Measurements from ENCODE around the gene EPS8L3. TPM values are rescaled to one million over a fixed set of nuclear protein-coding genes. Genes with fewer than 3 reads are reported as not detected.
"Not testable (repeated sequence)": the region's sequence is repeated elsewhere in the genome, so short reads cannot be mapped to it uniquely, and the experiment has no call there.

EPS8L3 gene
- total RNA-seq, 1 donor from 2014 or later: not detected

DNA sequence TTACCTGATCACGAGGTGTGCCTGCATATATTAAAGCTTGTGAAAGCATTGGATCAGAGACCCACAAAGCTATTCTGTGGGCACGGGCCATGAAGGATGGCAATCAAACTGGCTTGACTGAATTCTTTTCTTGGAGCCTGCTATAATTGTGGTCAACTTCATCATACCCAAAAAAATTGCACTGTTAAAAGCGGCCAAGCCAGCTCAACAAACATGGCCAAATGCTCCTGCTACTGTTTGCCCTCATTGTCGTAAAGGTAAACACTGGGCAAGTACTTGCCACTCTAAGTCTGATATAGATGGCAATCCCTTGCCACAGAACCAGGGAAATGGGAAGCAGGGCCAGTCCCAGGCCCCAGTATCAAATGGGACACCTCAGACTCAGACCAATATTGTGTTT, 58.3 kb downstream of the EPS8L3 start:
- intact Hi-C loops (cut with DNase I): no loop called here
- DNase-seq (ENCODE audit: low spot score in 2 of 2): no peak
- TF ChIP-seq, protein P1, sequence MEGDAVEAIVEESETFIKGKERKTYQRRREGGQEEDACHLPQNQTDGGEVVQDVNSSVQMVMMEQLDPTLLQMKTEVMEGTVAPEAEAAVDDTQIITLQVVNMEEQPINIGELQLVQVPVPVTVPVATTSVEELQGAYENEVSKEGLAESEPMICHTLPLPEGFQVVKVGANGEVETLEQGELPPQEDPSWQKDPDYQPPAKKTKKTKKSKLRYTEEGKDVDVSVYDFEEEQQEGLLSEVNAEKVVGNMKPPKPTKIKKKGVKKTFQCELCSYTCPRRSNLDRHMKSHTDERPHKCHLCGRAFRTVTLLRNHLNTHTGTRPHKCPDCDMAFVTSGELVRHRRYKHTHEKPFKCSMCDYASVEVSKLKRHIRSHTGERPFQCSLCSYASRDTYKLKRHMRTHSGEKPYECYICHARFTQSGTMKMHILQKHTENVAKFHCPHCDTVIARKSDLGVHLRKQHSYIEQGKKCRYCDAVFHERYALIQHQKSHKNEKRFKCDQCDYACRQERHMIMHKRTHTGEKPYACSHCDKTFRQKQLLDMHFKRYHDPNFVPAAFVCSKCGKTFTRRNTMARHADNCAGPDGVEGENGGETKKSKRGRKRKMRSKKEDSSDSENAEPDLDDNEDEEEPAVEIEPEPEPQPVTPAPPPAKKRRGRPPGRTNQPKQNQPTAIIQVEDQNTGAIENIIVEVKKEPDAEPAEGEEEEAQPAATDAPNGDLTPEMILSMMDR (IDR thresholded peaks at IDR 0.05): no peak
- Histone ChIP-seq H3K36me3 (no peaks in the 10 kb centered on the region), H3K4me1 (no peaks in the 10 kb centered on the region), H3K27ac (no peak overlapping the region), H3K4me3 (no peak overlapping the region), H3K9me3 (no peaks in the 10 kb centered on the region), H3K27me3 (no peaks in the 10 kb centered on the region)

DNA sequence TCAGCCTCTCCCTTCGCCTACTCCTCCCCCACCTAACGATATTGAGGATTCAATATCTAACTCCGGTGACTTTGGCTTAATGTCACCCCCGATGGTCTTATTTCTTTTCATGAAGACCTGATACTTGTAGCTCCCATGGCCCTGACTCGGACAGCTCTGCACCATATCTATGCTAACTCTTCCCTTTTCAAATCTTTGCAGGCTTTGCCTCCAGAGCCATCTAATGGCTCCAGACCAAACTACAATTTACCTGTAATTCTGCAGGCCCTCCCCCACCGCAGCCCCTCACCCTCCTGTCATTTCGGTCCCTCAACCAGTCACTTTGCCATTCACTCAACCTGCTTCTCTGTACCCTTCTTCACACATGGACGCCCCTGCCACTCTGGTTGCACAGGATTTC, 59.5 kb downstream of the EPS8L3 start:
- Histone ChIP-seq H3K4me3 (no peak overlapping the region), H3K36me3 (no peaks in the 10 kb centered on the region), H3K4me1 (no peaks in the 10 kb centered on the region), H3K27me3 (no peaks in the 10 kb centered on the region), H3K27ac (no peak overlapping the region), H3K9me3 (no peaks in the 10 kb centered on the region)
- no peak for DNase-seq (ENCODE audit: low spot score in 2 of 2)
- intact Hi-C loops (cut with DNase I): no loop called here
- TF ChIP-seq, protein P1 (IDR thresholded peaks at IDR 0.05): no peak

DNA sequence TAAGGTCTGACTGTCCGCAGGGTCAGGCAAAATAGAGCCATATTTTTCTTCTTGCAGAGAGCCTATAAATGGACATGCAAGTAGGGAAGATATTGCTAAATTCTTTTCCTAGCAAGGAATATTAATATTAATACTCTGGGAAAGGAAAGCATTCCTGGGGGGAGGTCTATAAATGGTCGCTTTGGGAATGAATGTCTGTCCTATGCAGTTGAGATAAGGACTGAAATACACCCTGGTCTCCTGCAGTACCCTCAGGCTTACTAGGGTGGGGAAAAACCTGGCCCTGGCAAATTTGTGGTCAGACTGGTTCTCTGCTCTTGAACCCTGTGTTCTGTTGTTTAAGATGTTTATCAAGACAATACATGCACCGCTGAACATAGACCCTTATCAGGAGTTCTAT, 60.8 kb downstream of the EPS8L3 start:
- H3K36me3 ChIP-seq; intact Hi-C loops (cut with DNase I); H3K4me3 ChIP-seq; H3K27ac ChIP-seq; H3K27me3 ChIP-seq; H3K4me1 ChIP-seq; DNase-seq (ENCODE audit: low spot score in 2 of 2); H3K9me3 ChIP-seq: not testable (repeated sequence)

Other genes with a start within 250 kb of the EPS8L3 start
- gene GPR61, start 224.1 kb downstream of the EPS8L3 start, total RNA-seq: not detected
- gene GNAI3, start 215.3 kb downstream of the EPS8L3 start, total RNA-seq: 2.8 TPM
- not detected for gene GNAT2, start 144.3 kb downstream of the EPS8L3 start, total RNA-seq
- gene AMPD2, start 144.1 kb downstream of the EPS8L3 start, total RNA-seq: 74.2 TPM
- 27.8 TPM for gene GSTM4, start 107.8 kb downstream of the EPS8L3 start, total RNA-seq
- gene GSTM2, start 95.9 kb downstream of the EPS8L3 start, total RNA-seq: 20.3 TPM
- 89.4 TPM for gene GSTM1, start 76.1 kb downstream of the EPS8L3 start, total RNA-seq
- gene GSTM5, start 51.7 kb downstream of the EPS8L3 start, total RNA-seq: 23.3 TPM
- gene GSTM3, start 22.9 kb downstream of the EPS8L3 start, total RNA-seq: 59.2 TPM
- gene CSF1, start 146.9 kb upstream of the EPS8L3 start, total RNA-seq: 140 TPM
- gene AHCYL1, start 220.8 kb upstream of the EPS8L3 start, total RNA-seq: 49.1 TPM

Data from ascending aorta (tissue), 2 donors.